ENCODE data around the gene SKAP2.

DNA sequence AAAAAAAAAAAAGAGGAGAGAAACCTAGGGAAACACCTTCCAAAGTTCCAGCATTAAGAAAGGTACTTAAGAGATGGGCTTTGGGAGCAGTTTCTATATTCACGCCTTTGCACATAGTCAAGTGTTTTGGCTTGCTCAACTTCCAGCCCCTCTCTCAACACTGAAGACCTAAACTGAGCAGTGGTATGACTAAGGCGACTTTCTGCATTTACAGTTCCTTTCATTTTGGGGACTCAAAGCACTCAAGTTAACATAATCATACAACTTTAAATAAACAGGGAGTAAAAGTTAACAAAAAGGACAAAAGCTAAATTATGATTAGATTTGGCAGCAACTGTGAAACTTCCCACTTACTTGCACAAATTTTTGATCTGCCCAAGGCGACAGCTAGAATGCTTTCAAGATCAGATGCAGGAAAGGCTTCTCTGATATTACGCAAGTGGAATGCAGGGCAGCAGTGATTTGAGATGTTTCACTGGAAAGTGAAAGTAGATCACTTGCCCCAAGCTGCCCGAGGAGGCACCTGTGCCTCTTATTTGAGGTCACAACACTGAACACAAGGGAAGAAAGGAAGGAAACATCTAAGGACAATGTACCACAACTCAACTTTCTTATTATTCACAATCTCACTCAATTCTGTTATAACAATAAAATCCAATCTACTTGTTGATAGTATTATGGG lies 199.5 kb downstream of the SKAP2 start:
- TF ChIP-seq, protein P1, sequence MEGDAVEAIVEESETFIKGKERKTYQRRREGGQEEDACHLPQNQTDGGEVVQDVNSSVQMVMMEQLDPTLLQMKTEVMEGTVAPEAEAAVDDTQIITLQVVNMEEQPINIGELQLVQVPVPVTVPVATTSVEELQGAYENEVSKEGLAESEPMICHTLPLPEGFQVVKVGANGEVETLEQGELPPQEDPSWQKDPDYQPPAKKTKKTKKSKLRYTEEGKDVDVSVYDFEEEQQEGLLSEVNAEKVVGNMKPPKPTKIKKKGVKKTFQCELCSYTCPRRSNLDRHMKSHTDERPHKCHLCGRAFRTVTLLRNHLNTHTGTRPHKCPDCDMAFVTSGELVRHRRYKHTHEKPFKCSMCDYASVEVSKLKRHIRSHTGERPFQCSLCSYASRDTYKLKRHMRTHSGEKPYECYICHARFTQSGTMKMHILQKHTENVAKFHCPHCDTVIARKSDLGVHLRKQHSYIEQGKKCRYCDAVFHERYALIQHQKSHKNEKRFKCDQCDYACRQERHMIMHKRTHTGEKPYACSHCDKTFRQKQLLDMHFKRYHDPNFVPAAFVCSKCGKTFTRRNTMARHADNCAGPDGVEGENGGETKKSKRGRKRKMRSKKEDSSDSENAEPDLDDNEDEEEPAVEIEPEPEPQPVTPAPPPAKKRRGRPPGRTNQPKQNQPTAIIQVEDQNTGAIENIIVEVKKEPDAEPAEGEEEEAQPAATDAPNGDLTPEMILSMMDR (IDR thresholded peaks at IDR 0.05), result no peak
- TF ChIP-seq POLR2A (IDR thresholded peaks at IDR 0.05) (no peak), POLR2AphosphoS5 (IDR thresholded peaks at IDR 0.05) (no peak)
